ENCODE measurements around the gene NPAS2. TPM values are rescaled to one million over a fixed set of nuclear protein-coding genes. Genes with fewer than 3 reads are reported as not detected.

NPAS2 gene
- polyA plus RNA-seq, 1 of the 3 experiments (the other 2 are of a cell fraction), result 58.5 TPM

- TF ChIP-seq CTCF (IDR thresholded peaks at IDR 0.05) (peak; percentile 41; the same call in 1 of the 2 replicates), JUND (IDR thresholded peaks at IDR 0.05) (no peak), USF2 (IDR thresholded peaks at IDR 0.05; ENCODE audit: borderline replicate concordance, low read depth, low read length) (no peak)
- Histone ChIP-seq H3K9ac (no peak overlapping the region), H3K9me3 (0 out of 2 replicates have a peak, but pooled peaks cover 4% of the 10 kb centered on the region), H3K36me3 (replicated peaks in 1 of 2; ENCODE audit: control insufficient read depth in 1 of 2, insufficient read depth in 2 of 2, low read length in 1 of 2) (peaks cover 15 to 18% of the 10 kb centered on the region in 2 experiments), H4K20me1 (ENCODE audit: insufficient read depth) (no peaks in the 10 kb centered on the region), H3K79me2 (ENCODE audit: insufficient read depth) (no peaks in the 10 kb centered on the region), H3K27ac (ENCODE audit: low read depth in 2 of 2, low read length in 1 of 2) (no peak overlapping the region), H3K27me3 (ENCODE audit: insufficient read depth) (no peaks in the 10 kb centered on the region), H3K4me2 (no peak overlapping the region), H3K9me2 (no peaks in the 10 kb centered on the region), H3K4me1 (ENCODE audit: control insufficient read depth in 1 of 2, insufficient read depth in 2 of 2, low read depth in 1 of 2, low read length in 1 of 2) (peaks cover 7 to 9% of the 10 kb centered on the region in 2 experiments), H2AFZ (ENCODE audit: low read depth) (no peak overlapping the region), H3F3A (replicated peaks; ENCODE audit: insufficient read depth) (peaks cover 10% of the 10 kb centered on the region), H3K4me3 (ENCODE audit: low read depth in 2 of 2, low read length in 1 of 2) (no peak overlapping the region)
- DNase-seq, result peak; percentile 19
- 78% methylated on average over 16 of the region's 16 CpGs for WGBS (ENCODE audit: low lambda C conversion rate)
- ChIA-PET POLR2A (no interaction called here), CTCF (interaction anchor here (0.6 to 1.6 kb wide), 4 partner anchors 9 to 48 kb away, joined by 3 read pairs; no protein-coding TSS in a partner anchor)
These were observed 99.4 kb downstream of the NPAS2 start for GRCh38 chr2:100919316-100919715.

GRCh38 chr2:100921685-100922161, 101.8 kb downstream of the NPAS2 start:
- Histone ChIP-seq H3K79me2 (ENCODE audit: insufficient read depth) (no peaks in the 10 kb centered on the region), H3K36me3 (replicated peaks in 1 of 2; ENCODE audit: control insufficient read depth in 1 of 2, insufficient read depth in 2 of 2, low read length in 1 of 2) (peaks cover 4 to 16% of the 10 kb centered on the region in 2 experiments), H2AFZ (ENCODE audit: low read depth) (no peak overlapping the region), H3K27me3 (ENCODE audit: insufficient read depth) (no peaks in the 10 kb centered on the region), H3K27ac (ENCODE audit: low read depth in 2 of 2, low read length in 1 of 2) (peak overlapping the region; percentile 55 to 80; a peak in 3 of 4 replicates), H3K4me2 (peak overlapping the region; percentile 39; the same call in 1 of the 2 replicates), H3K4me1 (ENCODE audit: control insufficient read depth in 1 of 2, insufficient read depth in 2 of 2, low read depth in 1 of 2, low read length in 1 of 2) (peaks cover 9 to 10% of the 10 kb centered on the region in 2 experiments), H3K9ac (no peak overlapping the region), H4K20me1 (ENCODE audit: insufficient read depth) (no peaks in the 10 kb centered on the region), H3K9me3 (no peaks in the 10 kb centered on the region), H3K9me2 (no peaks in the 10 kb centered on the region), H3K4me3 (ENCODE audit: low read depth in 2 of 2, low read length in 1 of 2) (no peak overlapping the region), H3F3A (replicated peaks; ENCODE audit: insufficient read depth) (peaks cover 27% of the 10 kb centered on the region)
- peak; percentile 44 for DNase-seq
- POLR2A ChIA-PET, result no interaction called here
- 39% methylated on average over 6 of the region's 6 CpGs for WGBS (ENCODE audit: low lambda C conversion rate)
- CTCF ChIA-PET, result no interaction called here
- TF ChIP-seq SMC3 (IDR thresholded peaks at IDR 0.05; ENCODE audit: low read depth, low read length), result no peak
- TF ChIP-seq ELF1 (IDR thresholded peaks at IDR 0.05), result no peak
- TF ChIP-seq CHD2 (IDR thresholded peaks at IDR 0.05; ENCODE audit: low read length, partially characterized antibody), result peak; percentile 21
- peak; percentile 49; the same call in 1 of the 2 replicates for TF ChIP-seq NFIC (IDR thresholded peaks at IDR 0.05; ENCODE audit: borderline replicate concordance)
- no peak for TF ChIP-seq RXRA (IDR thresholded peaks at IDR 0.05; ENCODE audit: borderline replicate concordance, low read depth)
- TF ChIP-seq EP300 (IDR thresholded peaks at IDR 0.05; ENCODE audit: borderline replicate concordance in 1 of 2, low read depth in 1 of 2, low read length in 1 of 2), result peak; percentile 66 to 89; a peak in 3 of 4 replicates
- TF ChIP-seq REST (IDR thresholded peaks at IDR 0.05; ENCODE audit: low read depth, low read length), result no peak
- no peak for TF ChIP-seq MXI1 (IDR thresholded peaks at IDR 0.05; ENCODE audit: low read depth, low read length)
- TF ChIP-seq YY1 (IDR thresholded peaks at IDR 0.05; ENCODE audit: low read depth), result no peak
- no peak for TF ChIP-seq EZH2phosphoT487 (IDR thresholded peaks at IDR 0.05; ENCODE audit: borderline replicate concordance, low read depth)
- TF ChIP-seq NRF1 (IDR thresholded peaks at IDR 0.05; ENCODE audit: low read depth, low read length), result no peak
- peak; percentile 49; the same call in 1 of the 2 replicates for TF ChIP-seq MAX (IDR thresholded peaks at IDR 0.05; ENCODE audit: low read depth)
- TF ChIP-seq ZBTB33 (IDR thresholded peaks at IDR 0.05; ENCODE audit: borderline replicate concordance, low read depth), result peak; percentile 33; the same call in 1 of the 2 replicates
- peak; percentile 82 for TF ChIP-seq TEAD4 (IDR thresholded peaks at IDR 0.05; ENCODE audit: borderline replicate concordance, insufficient read depth)
- TF ChIP-seq GATA2 (CRISPR knock-in tag; IDR thresholded peaks at IDR 0.05), result peak; percentile 69

All from SK-N-SH (cell line).